ENCODE results near the gene PDGFRB. TPM values are rescaled to one million over a fixed set of nuclear protein-coding genes. Genes with fewer than 3 reads are reported as not detected.

Gene PDGFRB
- total RNA-seq, 4 donors from 2014 or later, result 171 to 354 (median 217) TPM

DNA sequence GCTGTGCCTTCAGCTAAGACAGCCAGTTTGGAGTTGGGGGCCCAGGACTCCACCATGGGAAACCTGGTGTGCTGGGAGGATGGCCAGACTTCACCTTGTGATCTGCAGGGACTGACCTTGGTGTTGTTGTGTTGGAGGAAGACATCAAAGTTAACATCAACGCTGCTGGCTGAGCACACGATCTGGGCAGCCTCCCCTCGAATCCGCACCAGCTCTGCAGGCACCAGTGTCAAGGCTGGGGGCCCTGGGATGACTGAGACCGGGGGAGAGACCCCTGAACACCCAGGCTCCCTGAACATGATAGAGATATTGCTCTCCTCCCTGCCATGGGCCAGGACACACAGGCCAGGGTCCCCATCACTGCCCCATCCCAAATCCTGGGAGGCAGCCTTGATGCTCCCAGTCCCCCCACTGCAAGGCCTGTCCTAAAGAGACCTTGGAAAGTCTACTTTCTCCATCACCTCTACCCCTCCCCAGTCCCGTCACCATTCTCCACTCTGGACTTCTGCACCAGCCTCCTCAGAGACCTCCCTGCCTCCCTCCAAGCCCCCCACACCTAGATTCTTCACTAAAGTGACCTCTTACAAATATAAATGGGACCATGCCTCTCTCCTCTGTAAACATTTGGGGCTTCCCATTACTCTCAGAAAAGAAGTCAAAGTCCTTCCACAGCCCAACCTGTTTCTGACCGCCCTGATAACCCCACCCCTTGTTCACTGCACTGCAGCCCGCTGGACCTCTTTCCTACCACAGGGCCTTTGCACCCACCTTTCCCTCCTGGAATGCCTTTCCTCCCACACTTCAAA lies 77.4 kb downstream of the PDGFRB start:
- TF ChIP-seq, protein P1, sequence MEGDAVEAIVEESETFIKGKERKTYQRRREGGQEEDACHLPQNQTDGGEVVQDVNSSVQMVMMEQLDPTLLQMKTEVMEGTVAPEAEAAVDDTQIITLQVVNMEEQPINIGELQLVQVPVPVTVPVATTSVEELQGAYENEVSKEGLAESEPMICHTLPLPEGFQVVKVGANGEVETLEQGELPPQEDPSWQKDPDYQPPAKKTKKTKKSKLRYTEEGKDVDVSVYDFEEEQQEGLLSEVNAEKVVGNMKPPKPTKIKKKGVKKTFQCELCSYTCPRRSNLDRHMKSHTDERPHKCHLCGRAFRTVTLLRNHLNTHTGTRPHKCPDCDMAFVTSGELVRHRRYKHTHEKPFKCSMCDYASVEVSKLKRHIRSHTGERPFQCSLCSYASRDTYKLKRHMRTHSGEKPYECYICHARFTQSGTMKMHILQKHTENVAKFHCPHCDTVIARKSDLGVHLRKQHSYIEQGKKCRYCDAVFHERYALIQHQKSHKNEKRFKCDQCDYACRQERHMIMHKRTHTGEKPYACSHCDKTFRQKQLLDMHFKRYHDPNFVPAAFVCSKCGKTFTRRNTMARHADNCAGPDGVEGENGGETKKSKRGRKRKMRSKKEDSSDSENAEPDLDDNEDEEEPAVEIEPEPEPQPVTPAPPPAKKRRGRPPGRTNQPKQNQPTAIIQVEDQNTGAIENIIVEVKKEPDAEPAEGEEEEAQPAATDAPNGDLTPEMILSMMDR (IDR thresholded peaks at IDR 0.05), result no peak
- no peak for TF ChIP-seq POLR2A (IDR thresholded peaks at IDR 0.05)
- no peak for TF ChIP-seq EP300 (IDR thresholded peaks at IDR 0.05)
- no peak for DNase-seq (ENCODE audit: low spot score in 2 of 2)
- Histone ChIP-seq H3K4me1 (peaks cover 0 to 10% (median 2%) of the 10 kb centered on the region in 4 donors), H3K9me3 (no peaks in the 10 kb centered on the region), H3K27ac (no peak overlapping the region), H3K36me3 (no peaks in the 10 kb centered on the region), H3K27me3 (no peaks in the 10 kb centered on the region), H3K4me3 (no peak overlapping the region)
- WGBS, 2 donors, result 88 to 95% methylated on average over 4 to 8 of the region's 8 CpGs

DNA sequence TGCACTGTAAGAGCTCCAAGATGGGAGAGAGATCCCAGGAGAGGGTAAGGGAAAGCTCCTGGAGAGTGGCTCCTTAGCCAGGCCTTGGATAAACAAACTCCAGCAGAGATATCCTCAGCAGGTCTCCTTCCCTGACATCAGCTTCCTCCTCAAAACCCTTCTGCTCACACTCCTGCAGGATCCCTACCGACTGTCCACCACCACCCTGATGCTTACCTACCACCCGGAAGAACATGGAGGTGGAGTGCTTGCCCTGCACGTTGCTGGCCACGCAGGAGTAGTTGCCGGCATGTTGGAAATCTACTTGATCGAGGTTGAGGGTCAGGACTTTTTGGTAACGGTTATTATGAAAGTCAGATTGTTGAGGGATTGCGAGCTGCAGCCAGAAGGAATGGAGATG lies 78.6 kb downstream of the PDGFRB start:
- peaks cover 0 to 4% (median 2%) of the 10 kb centered on the region in 4 donors for H3K4me1 ChIP-seq
- no peak overlapping the region for H3K27ac ChIP-seq
- no peaks in the 10 kb centered on the region for H3K9me3 ChIP-seq
- H3K4me3 ChIP-seq, result no peak overlapping the region
- DNase-seq (ENCODE audit: low spot score in 2 of 2), result no peak
- TF ChIP-seq, protein P1 (IDR thresholded peaks at IDR 0.05), result no peak
- TF ChIP-seq POLR2A (IDR thresholded peaks at IDR 0.05) (no peak), EP300 (IDR thresholded peaks at IDR 0.05) (no peak)
- 87 to 88% methylated on average over 8 of the region's 8 CpGs for WGBS, 2 donors
- H3K36me3 ChIP-seq, result no peaks in the 10 kb centered on the region
- no peaks in the 10 kb centered on the region for H3K27me3 ChIP-seq

DNA sequence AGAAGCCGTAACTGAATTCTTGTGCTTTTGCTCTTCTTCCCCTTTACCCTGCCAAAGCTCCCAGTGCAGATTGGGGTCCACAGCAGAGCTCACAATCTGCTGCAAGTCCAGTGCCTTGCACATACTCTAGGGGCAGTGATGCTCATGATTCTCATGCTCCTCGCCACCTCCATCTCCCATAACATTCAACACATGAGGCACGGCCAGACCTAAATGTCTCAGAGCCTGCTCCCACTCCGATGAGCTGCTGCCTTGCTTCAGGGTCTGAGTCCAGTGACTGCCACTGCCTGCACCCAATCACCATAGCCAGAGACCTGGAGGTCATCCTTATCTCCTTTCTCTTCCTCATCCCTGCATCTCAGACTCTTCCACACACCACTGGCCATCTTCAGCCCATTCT lies 79.8 kb downstream of the PDGFRB start:
- H3K27ac ChIP-seq, result no peak overlapping the region
- no peak overlapping the region for H3K4me3 ChIP-seq
- DNase-seq (ENCODE audit: low spot score in 2 of 2), result no peak
- TF ChIP-seq EP300 (IDR thresholded peaks at IDR 0.05), result no peak
- no peak for TF ChIP-seq POLR2A (IDR thresholded peaks at IDR 0.05)
- TF ChIP-seq, protein P1 (IDR thresholded peaks at IDR 0.05), result no peak
- H3K36me3 ChIP-seq, result no peaks in the 10 kb centered on the region
- no peaks in the 10 kb centered on the region for H3K4me1 ChIP-seq
- H3K9me3 ChIP-seq, result no peaks in the 10 kb centered on the region
- WGBS, 2 donors, result 72 to 76% methylated on average over 4 of the region's 4 CpGs
- no peaks in the 10 kb centered on the region for H3K27me3 ChIP-seq

DNA sequence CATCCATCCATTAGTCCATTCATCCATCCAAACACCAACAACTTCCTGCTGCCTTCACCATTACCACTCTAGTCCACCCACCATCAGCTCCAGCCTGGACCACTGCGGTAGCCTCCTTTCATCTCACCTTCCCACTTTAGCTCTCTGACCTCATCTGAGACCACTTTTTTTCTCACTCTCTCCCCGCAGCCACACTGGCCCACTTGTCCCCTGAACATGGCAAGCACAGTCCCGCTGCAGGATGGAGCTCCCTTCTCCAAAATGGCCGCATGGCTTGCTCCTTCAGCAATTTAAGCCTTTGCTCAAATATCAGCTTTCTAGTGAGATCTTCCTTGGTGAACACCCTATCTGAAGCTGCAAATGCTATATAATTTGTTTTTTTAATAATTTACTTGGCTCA lies 80.4 kb downstream of the PDGFRB start:
- TF ChIP-seq, protein P1 (IDR thresholded peaks at IDR 0.05), result no peak
- no peak for TF ChIP-seq POLR2A (IDR thresholded peaks at IDR 0.05)
- no peak for TF ChIP-seq EP300 (IDR thresholded peaks at IDR 0.05)
- DNase-seq (ENCODE audit: low spot score in 2 of 2), result no peak
- H3K4me1 ChIP-seq, result no peaks in the 10 kb centered on the region
- no peaks in the 10 kb centered on the region for H3K36me3 ChIP-seq
- H3K27ac ChIP-seq, result no peak overlapping the region
- no peak overlapping the region for H3K4me3 ChIP-seq
- no peaks in the 10 kb centered on the region for H3K9me3 ChIP-seq
- no peaks in the 10 kb centered on the region for H3K27me3 ChIP-seq
- WGBS, 2 donors, result 91 to 93% methylated on average over 4 of the region's 4 CpGs

DNA sequence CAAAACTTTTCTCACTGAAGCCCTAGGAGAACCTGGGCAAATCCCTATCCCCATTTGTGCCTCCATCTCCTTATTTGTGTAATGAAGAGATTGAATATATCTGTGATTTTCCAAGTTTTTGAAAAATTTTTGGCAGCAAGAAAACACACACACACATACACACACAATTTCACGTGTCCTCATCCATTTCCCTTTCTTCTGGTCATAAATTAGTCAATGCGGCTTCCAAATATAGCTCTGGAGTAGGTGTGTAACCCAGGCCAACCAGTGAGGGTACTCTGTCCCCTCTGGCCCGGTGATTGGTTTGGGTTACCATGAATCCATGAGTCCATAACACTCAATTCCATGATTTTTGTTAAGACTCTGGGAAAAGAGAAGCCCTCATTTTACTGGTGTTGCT lies 82.0 kb downstream of the PDGFRB start:
- no peak for DNase-seq (ENCODE audit: low spot score in 2 of 2)
- H3K36me3 ChIP-seq, result no peaks in the 10 kb centered on the region
- WGBS, 2 donors, result 78 to 81% methylated on average over 3 of the region's 3 CpGs
- H3K9me3 ChIP-seq, result no peaks in the 10 kb centered on the region
- H3K27ac ChIP-seq, result no peak overlapping the region
- no peak for TF ChIP-seq EP300 (IDR thresholded peaks at IDR 0.05)
- no peak for TF ChIP-seq POLR2A (IDR thresholded peaks at IDR 0.05)
- TF ChIP-seq, protein P1 (IDR thresholded peaks at IDR 0.05), result no peak
- no peak overlapping the region for H3K4me3 ChIP-seq
- no peaks in the 10 kb centered on the region for H3K27me3 ChIP-seq
- peaks cover 0 to 3% (median 0%) of the 10 kb centered on the region in 4 donors for H3K4me1 ChIP-seq
